Measurements from ENCODE around the gene ELAVL3. TPM values are rescaled to one million over a fixed set of nuclear protein-coding genes. Genes with fewer than 3 reads are reported as not detected.

The ELAVL3 gene
- total RNA-seq, 2 donors from 2014 or later: not detected

GRCh38 chr19:11444059-11444458 lies 36.8 kb downstream of the ELAVL3 start:
- no peaks in the 10 kb centered on the region for H3K27me3 ChIP-seq
- no peak overlapping the region for H3K27ac ChIP-seq
- peaks cover 0 to 20% of the 10 kb centered on the region in 2 donors for H3K36me3 ChIP-seq (replicated peaks in 1 of 2; ENCODE audit: insufficient read depth in 1 of 2, low read depth in 2 of 2)
- 91 to 92% methylated on average over 4 to 5 of the region's 5 CpGs for WGBS, 2 donors
- no peaks in the 10 kb centered on the region for H3K4me1 ChIP-seq
- intact Hi-C loops (cut with DNase I): no loop called here
- H3K9me3 ChIP-seq: no peaks in the 10 kb centered on the region
- TF ChIP-seq POLR2A (IDR thresholded peaks at IDR 0.05): no peak
- TF ChIP-seq, protein P1, sequence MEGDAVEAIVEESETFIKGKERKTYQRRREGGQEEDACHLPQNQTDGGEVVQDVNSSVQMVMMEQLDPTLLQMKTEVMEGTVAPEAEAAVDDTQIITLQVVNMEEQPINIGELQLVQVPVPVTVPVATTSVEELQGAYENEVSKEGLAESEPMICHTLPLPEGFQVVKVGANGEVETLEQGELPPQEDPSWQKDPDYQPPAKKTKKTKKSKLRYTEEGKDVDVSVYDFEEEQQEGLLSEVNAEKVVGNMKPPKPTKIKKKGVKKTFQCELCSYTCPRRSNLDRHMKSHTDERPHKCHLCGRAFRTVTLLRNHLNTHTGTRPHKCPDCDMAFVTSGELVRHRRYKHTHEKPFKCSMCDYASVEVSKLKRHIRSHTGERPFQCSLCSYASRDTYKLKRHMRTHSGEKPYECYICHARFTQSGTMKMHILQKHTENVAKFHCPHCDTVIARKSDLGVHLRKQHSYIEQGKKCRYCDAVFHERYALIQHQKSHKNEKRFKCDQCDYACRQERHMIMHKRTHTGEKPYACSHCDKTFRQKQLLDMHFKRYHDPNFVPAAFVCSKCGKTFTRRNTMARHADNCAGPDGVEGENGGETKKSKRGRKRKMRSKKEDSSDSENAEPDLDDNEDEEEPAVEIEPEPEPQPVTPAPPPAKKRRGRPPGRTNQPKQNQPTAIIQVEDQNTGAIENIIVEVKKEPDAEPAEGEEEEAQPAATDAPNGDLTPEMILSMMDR (IDR thresholded peaks at IDR 0.05): no peak
- DNase-seq (no peak), ATAC-seq (no peak)
- no peak overlapping the region for H3K4me3 ChIP-seq

DNA sequence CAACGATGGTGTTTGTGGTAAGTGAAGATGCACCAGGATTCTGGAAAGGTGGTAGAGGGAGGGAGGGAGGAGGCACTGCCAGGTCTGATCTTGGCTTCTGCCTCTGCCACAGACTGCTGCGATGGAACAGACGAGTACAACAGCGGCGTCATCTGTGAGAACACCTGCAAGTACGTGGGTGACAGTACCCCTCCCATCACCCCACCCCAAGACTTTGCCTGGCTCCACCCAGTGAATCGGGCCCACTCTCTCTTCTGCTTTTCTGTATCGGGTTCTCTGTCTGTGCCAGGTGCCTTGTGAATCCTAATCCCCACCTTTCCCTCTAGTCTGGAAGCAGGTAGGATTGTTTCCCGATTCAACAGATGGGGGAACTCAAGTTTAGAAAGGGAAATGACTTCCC lies 42.9 kb downstream of the ELAVL3 start:
- no peak for TF ChIP-seq POLR2A (IDR thresholded peaks at IDR 0.05)
- TF ChIP-seq, protein P1 (IDR thresholded peaks at IDR 0.05): no peak
- no peak for ATAC-seq
- DNase-seq: no peak
- Histone ChIP-seq H3K4me1 (peaks cover 18% of the 10 kb centered on the region), H3K4me3 (no peak overlapping the region), H3K27me3 (no peaks in the 10 kb centered on the region), H3K36me3 (replicated peaks in 1 of 2; ENCODE audit: insufficient read depth in 1 of 2, low read depth in 2 of 2) (peaks cover 0 to 10% of the 10 kb centered on the region in 2 donors), H3K27ac (no peak overlapping the region), H3K9me3 (no peaks in the 10 kb centered on the region)
- intact Hi-C loops (cut with DNase I): no loop called here
- 91 to 96% methylated on average over 7 to 9 of the region's 9 CpGs for WGBS, 2 donors

GRCh38 chr19:11435833-11436313 lies 45.0 kb downstream of the ELAVL3 start:
- Histone ChIP-seq H3K27ac (peak overlapping the region; percentile 48 to 84 (median 76)), H3K4me1 (peaks cover 18% of the 10 kb centered on the region), H3K27me3 (no peaks in the 10 kb centered on the region), H3K9me3 (no peaks in the 10 kb centered on the region), H3K4me3 (peak overlapping the region; percentile 44 to 78), H3K36me3 (replicated peaks in 1 of 2; ENCODE audit: insufficient read depth in 1 of 2, low read depth in 2 of 2) (peaks cover 0 to 7% of the 10 kb centered on the region in 2 donors)
- DNase-seq (peak in 1 of 4 donors; percentile 36), ATAC-seq (no peak)
- intact Hi-C loops (cut with DNase I): no loop called here
- 2 to 17% methylated on average over 6 to 21 of the region's 21 CpGs for WGBS, 2 donors
- peak in 1 of 3 donors; percentile 4 for TF ChIP-seq POLR2A (IDR thresholded peaks at IDR 0.05)
- TF ChIP-seq, protein P1 (IDR thresholded peaks at IDR 0.05): no peak

GRCh38 chr19:11435057-11435832 lies 45.6 kb downstream of the ELAVL3 start, which contains the start of the genes ODAD3 and PRKCSH:
Gene ODAD3 (minus strand): TSS chr19:11435121. CDS start chr19:11435016, 105 bp downstream.
Gene PRKCSH (plus strand): TSS chr19:11435635. CDS start chr19:11436118, 483 bp downstream.
- Histone ChIP-seq H3K36me3 (replicated peaks in 1 of 2; ENCODE audit: insufficient read depth in 1 of 2, low read depth in 2 of 2) (peaks cover 0 to 7% of the 10 kb centered on the region in 2 donors), H3K27me3 (no peaks in the 10 kb centered on the region), H3K9me3 (no peaks in the 10 kb centered on the region), H3K27ac (peak within 1 kb of the TSS; percentile 48 to 84 (median 76)), H3K4me1 (peaks cover 18% of the 10 kb centered on the region), H3K4me3 (peak within 1 kb of the TSS; percentile 44 to 78)
- DNase-seq (peak; percentile 99 to 100 (median 99)), ATAC-seq (peak; percentile 96)
- 0% methylated on average over 11 to 53 of the region's 53 CpGs for WGBS, 2 donors
- intact Hi-C loops (cut with DNase I): no loop called here
- TF ChIP-seq, protein P1 (IDR thresholded peaks at IDR 0.05): peak; percentile 80 to 99 (median 94)
- TF ChIP-seq POLR2A (IDR thresholded peaks at IDR 0.05): peak in 2 of 3 donors; percentile 66 to 73
